ENCODE measurements around the gene DEAF1. TPM values are rescaled to one million over a fixed set of nuclear protein-coding genes. Genes with fewer than 3 reads are reported as not detected.

DEAF1 gene
- total and polyA plus RNA-seq, 10 of the 15 experiments (the other 5 are each of a cell fraction or from before 2014, with no cell fraction given) = 0.68 to 51.3 (median 25.9) TPM

GRCh38 chr11:623349-623869 is 71.6 kb downstream of the DEAF1 start (continued):
- TF ChIP-seq RB1 (IDR thresholded peaks at IDR 0.05; ENCODE audit: borderline replicate concordance) (no peak), RUNX3 (IDR thresholded peaks at IDR 0.05; ENCODE audit: low read length) (no peak), DPF2 (IDR thresholded peaks at IDR 0.05) (no peak), POLR2AphosphoS2 (IDR thresholded peaks at IDR 0.05; ENCODE audit: low read depth, low read length) (no peak), EGR1 (IDR thresholded peaks at IDR 0.05; ENCODE audit: borderline replicate concordance in 1 of 2, low read depth in 2 of 2, low read length in 2 of 2) (no peak), GATAD2B (conservative IDR thresholded peaks at IDR 0.05; ENCODE audit: low read depth) (no peak), JUNB (IDR thresholded peaks at IDR 0.05) (no peak), BRCA1 (IDR thresholded peaks at IDR 0.05; ENCODE audit: low read depth, low read length) (no peak), FOXM1 (IDR thresholded peaks at IDR 0.05; ENCODE audit: low read depth, low read length) (no peak), ZNF622 (IDR thresholded peaks at IDR 0.05) (no peak)

DNA sequence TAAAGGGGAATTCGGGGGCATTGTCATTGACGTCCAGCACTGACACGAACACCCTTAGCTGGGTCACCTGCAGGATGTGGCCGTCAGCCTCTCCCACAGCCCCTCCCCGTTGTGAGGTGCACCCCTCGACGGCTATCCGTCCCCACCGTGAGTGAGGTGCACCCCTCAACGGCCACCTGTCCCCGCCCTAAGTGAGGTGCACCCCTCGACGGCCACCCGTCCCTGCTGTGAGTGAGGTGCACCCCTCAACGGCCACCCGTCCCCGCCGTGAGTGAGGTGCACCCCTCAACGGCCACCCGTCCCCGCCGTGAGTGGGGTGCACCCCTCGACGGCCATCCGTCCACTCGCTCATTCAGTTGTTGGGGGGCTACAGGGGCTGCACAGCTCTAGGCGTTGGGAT is 73.2 kb downstream of the DEAF1 start:
- POLR2A ChIA-PET = no interaction called here
- in situ Hi-C loops (cut with MboI) = no loop called here
- 60% methylated on average over 22 of the region's 27 CpGs for WGBS (ENCODE audit: insufficient coverage, insufficient replicate concordance, low lambda C conversion rate, missing lambda C conversion rate)
- Histone ChIP-seq H3K27ac (ENCODE audit: control insufficient read depth, insufficient read depth) (no peak overlapping the region), H3K9ac (ENCODE audit: control insufficient read depth, insufficient read depth, low read length) (no peak overlapping the region), H3K4me3 (no peak overlapping the region), H3K36me3 (ENCODE audit: control insufficient read depth in 2 of 2, insufficient read depth in 2 of 2, low read length in 1 of 2) (no peaks in the 10 kb centered on the region), H3K4me1 (ENCODE audit: control insufficient read depth, insufficient read depth, low read length) (no peaks in the 10 kb centered on the region), H3K79me2 (ENCODE audit: control insufficient read depth, insufficient read depth, low read length) (no peaks in the 10 kb centered on the region), H2AFZ (ENCODE audit: control insufficient read depth, low read depth, low read length) (no peak overlapping the region), H3K9me3 (replicated peaks; ENCODE audit: control insufficient read depth, insufficient read depth, low read length) (no peaks in the 10 kb centered on the region), H3K4me2 (ENCODE audit: control insufficient read depth, insufficient read depth) (no peak overlapping the region), H3K27me3 (replicated peaks in 1 of 2; ENCODE audit: control insufficient read depth in 2 of 2, insufficient read depth in 2 of 2, low read length in 1 of 2) (no peaks in the 10 kb centered on the region), H4K20me1 (ENCODE audit: control insufficient read depth, insufficient read depth) (no peaks in the 10 kb centered on the region)
- intact Hi-C loops (cut with micrococcal nuclease; ENCODE audit: unreplicated experiment) = no loop called here
- DNase-seq (ENCODE audit: low read depth, low spot score) = no peak
- BruUV-seq (replicated peaks) = no TSS peak
- no peak for ATAC-seq
- no peak for FAIRE-seq
- TF ChIP-seq RFX5 (IDR thresholded peaks at IDR 0.05; ENCODE audit: low read depth, low read length) = no peak
- no peak for TF ChIP-seq SMC3 (IDR thresholded peaks at IDR 0.05; ENCODE audit: borderline replicate concordance, low read length)
- no peak for TF ChIP-seq KLF5 (IDR thresholded peaks at IDR 0.05; ENCODE audit: partially characterized antibody)
- no peak for TF ChIP-seq BRCA1 (IDR thresholded peaks at IDR 0.05; ENCODE audit: low read depth, low read length)
- no peak for TF ChIP-seq HDAC6 (IDR thresholded peaks at IDR 0.05; ENCODE audit: unreplicated experiment)
- no peak for TF ChIP-seq ATF2 (IDR thresholded peaks at IDR 0.05; ENCODE audit: low read length)
- no peak for TF ChIP-seq JUNB (IDR thresholded peaks at IDR 0.05)
- TF ChIP-seq EP300 (IDR thresholded peaks at IDR 0.05; ENCODE audit: borderline replicate concordance in 1 of 2, control insufficient read depth in 1 of 2, low read depth in 2 of 2, low read length in 2 of 2) = no peak
- no peak for TF ChIP-seq YBX1 (IDR thresholded peaks at IDR 0.05)
- TF ChIP-seq BACH1 (IDR thresholded peaks at IDR 0.05; ENCODE audit: borderline replicate concordance) = no peak
- no peak for TF ChIP-seq NFIC (IDR thresholded peaks at IDR 0.05; ENCODE audit: low read depth, low read length)
- RAD21 ChIA-PET (ENCODE audit: unreplicated experiment) = no interaction called here
- SMC1A ChIA-PET (ENCODE audit: uncharacterized antibody, unreplicated experiment) = no interaction called here
- CTCF ChIA-PET = no interaction called here

Measured in GM12878 (cell line).